Spleen (tissue), 11 donors: Measurements from ENCODE around the gene TBC1D10B. TPM values are rescaled to one million over a fixed set of nuclear protein-coding genes. Genes with fewer than 3 reads are reported as not detected.
"Not testable (repeated sequence)": the region's sequence is repeated elsewhere in the genome, so short reads cannot be mapped to it uniquely, and the experiment has no call there.

Experiments used
- DNase-seq: peaks from one replicate; pipeline ENCODE4 v3.0.0-alpha.2; 2020
- H3K27ac ChIP-seq, 8 donors: fragments of 200-600 bp; sonication (generic) in 7 of 8; 1 replicate in 4 of 8; 2 replicates in 4 of 8; pipeline versions ENCODE4 v1.5.0 to v1.8.0; 2016 to 2021; ENCODE audit warnings: inconsistent platforms in 4 of 8, mild to moderate bottlenecking in 4 of 8, moderate library complexity in 1 of 8
- H3K27me3 ChIP-seq, 7 donors: fragments of 200-600 bp; sonication (generic) in 6 of 7; replicated peaks in 1 of 7; 1 replicate in 4 of 7; 2 replicates in 3 of 7; pipeline versions ENCODE4 v1.5.0 to v1.8.0; 2016 to 2021; ENCODE audit warnings: inconsistent platforms in 3 of 7, mild to moderate bottlenecking in 1 of 7
- H3K36me3 ChIP-seq, 6 donors: fragments of 200-600 bp; sonication (generic) in 5 of 6; 1 replicate in 4 of 6; 2 replicates in 2 of 6; pipeline versions ENCODE4 v1.5.0 to v1.8.0; 2016 to 2021; ENCODE audit warnings: inconsistent platforms in 2 of 6
- H3K4me1 ChIP-seq, 6 donors: fragments of 200-600 bp; sonication (generic) in 5 of 6; 1 replicate in 3 of 6; 2 replicates in 3 of 6; pipeline versions ENCODE4 v1.5.0 to v1.8.0; 2016 to 2021; ENCODE audit warnings: inconsistent platforms in 3 of 6
- H3K4me3 ChIP-seq, 8 donors: fragments of 200-600 bp; sonication (generic) in 7 of 8; 1 replicate in 4 of 8; 2 replicates in 4 of 8; pipeline versions ENCODE4 v1.5.0 to v1.8.0; 2016 to 2021; ENCODE audit warnings: inconsistent platforms in 4 of 8, mild to moderate bottlenecking in 4 of 8, moderate library complexity in 2 of 8
- H3K9me3 ChIP-seq, 8 donors: fragments of 200-600 bp; sonication (generic) in 7 of 8; 1 replicate in 4 of 8; 2 replicates in 4 of 8; pipeline versions ENCODE4 v1.5.0 to v1.8.0; 2016 to 2021; ENCODE audit warnings: inconsistent platforms in 4 of 8
- CTCF ChIP-seq, 11 experiments: fragments of 200-600 bp in 7 of 11; fragments of 450-650 bp in 4 of 11; sonication (generic) in 4 of 11; IDR thresholded peaks in 8 of 11; conservative IDR thresholded peaks in 3 of 11; 1 replicate in 7 of 11; 2 replicates in 4 of 11; pipeline versions ENCODE4 v1.4.0 to v1.8.0; 2016 to 2021; ENCODE audit warnings: antibody characterized with exemption in 11 of 11, inconsistent platforms in 4 of 11, mild to moderate bottlenecking in 1 of 11
- POLR2A ChIP-seq, 3 donors: fragments of 450-650 bp; IDR thresholded peaks; one replicate each; pipeline ENCODE4 v1.5.1; 2017; ENCODE audit warnings: antibody characterized with exemption in 3 of 3, mild to moderate bottlenecking in 1 of 3
- POLR2AphosphoS5 ChIP-seq, 3 donors: sonication (generic); formaldehyde crosslinking; IDR thresholded peaks; one replicate each; pipeline ENCODE4 v1.5.1; 2017; ENCODE audit warnings: antibody characterized with exemption in 3 of 3
- WGBS, 5 donors: extraction: QIAGEN DNeasy Blood & Tissue Kit in 3 of 5; methylation state at CpG; one replicate each; pipeline versions ENCODE4 v1.1.5 to v1.1.7; 2013 to 2018; 5-methylcytosine and 5-hydroxymethylcytosine counted together
- intact Hi-C: fragments of 100-400 bp; cut with DNase I; formaldehyde crosslinking; loops from one replicate; pipeline ENCODE4 v1.15.0; 2023; ENCODE audit warnings: low total_unique reads
- polyA plus RNA-seq, 3 donors: library from polyadenylated mRNA; stranded (reverse); fragments of 200-250 nt; gene quantifications; one replicate each; pipeline ENCODE4 v1.2.1, GENCODE V29; 2013
- total RNA-seq, 7 donors: library from RNA; depleted of rRNA in 3 of 7; stranded (reverse); fragments of >200 nt in 3 of 7; fragmentation: NEBNext Ultra II Directional in 4 of 7; extraction: Animal tissue kit (Norgen Biotek cat#: 25700) in 4 of 7; gene quantifications; one replicate each; pipeline versions ENCODE4 v1.1.0 to v1.2.1, GENCODE V29; 2016 to 2021
- donor health status: healthy with polysubstance abuse.
- donor health status: DM: no; HTN: no; CAD: no; lungs with moderate emphysema.
- donor health status: DM: no; HTN: no; CAD: no.
- donor health status: Bipolar disorder and iron deficiency.
- donor health status: healthy.
- donor health status: DM: no; HTN: no; CAD: no.
- donor health status: DM: yes; HTN: yes; CAD: no.

The TBC1D10B gene
- total and polyA plus RNA-seq, 10 donors: 17.3 to 50.4 (median 40.3) TPM

- DNase-seq: no peak
Observed at GRCh38 chr16:30342751-30343490, 27.4 kb downstream of the TBC1D10B start.

GRCh38 chr16:30341971-30342370 is 28.3 kb downstream of the TBC1D10B start:
- H3K36me3 ChIP-seq, intact Hi-C loops, H3K27me3 ChIP-seq, DNase-seq, H3K4me3 ChIP-seq, H3K27ac ChIP-seq, H3K9me3 ChIP-seq: not testable (repeated sequence)
- WGBS, 5 donors: 90 to 93% (median 91%) methylated on average over 8 of the region's 8 CpGs
- peaks cover 0 to 12% (median 7%) of the 10 kb centered on the region in 6 donors for H3K4me1 ChIP-seq

More at GRCh38 chr16:30342751-30343490, 27.4 kb downstream of the TBC1D10B start:
- Histone ChIP-seq H3K4me1 (peaks cover 0 to 3% (median 0%) of the 10 kb centered on the region in 6 donors), H3K4me3 (no peak overlapping the region), H3K9me3 (no peaks in the 10 kb centered on the region), H3K36me3 (peaks cover 0 to 8% (median 0%) of the 10 kb centered on the region in 6 donors), H3K27ac (no peak overlapping the region), H3K27me3 (no peaks in the 10 kb centered on the region)
- 90 to 92% (median 91%) methylated on average over 24 to 32 of the region's 32 CpGs for WGBS, 5 donors
- TF ChIP-seq POLR2AphosphoS5 (IDR thresholded peaks at IDR 0.05) (no peak), CTCF (IDR thresholded peaks at IDR 0.05 in 8 of 11, conservative IDR thresholded peaks at IDR 0.05 in 3 of 11) (no peak), POLR2A (IDR thresholded peaks at IDR 0.05) (no peak)
- intact Hi-C loops: no loop called here

- WGBS, 5 donors: 67 to 79% (median 76%) methylated on average over 13 of the region's 13 CpGs
- Histone ChIP-seq H3K27ac (no peak overlapping the region), H3K4me1 (peaks cover 0 to 25% (median 17%) of the 10 kb centered on the region in 6 donors), H3K9me3 (no peaks in the 10 kb centered on the region), H3K27me3 (no peaks in the 10 kb centered on the region), H3K4me3 (no peak overlapping the region), H3K36me3 (no peaks in the 10 kb centered on the region)
- intact Hi-C loops: no loop called here
- no peak for TF ChIP-seq CTCF (IDR thresholded peaks at IDR 0.05 in 8 of 11, conservative IDR thresholded peaks at IDR 0.05 in 3 of 11)
- no peak for TF ChIP-seq POLR2AphosphoS5 (IDR thresholded peaks at IDR 0.05)
- TF ChIP-seq POLR2A (IDR thresholded peaks at IDR 0.05): no peak
- DNase-seq: no peak
Observed at GRCh38 chr16:30340621-30341020, 29.7 kb downstream of the TBC1D10B start.

- H3K27me3 ChIP-seq, H3K9me3 ChIP-seq, H3K4me3 ChIP-seq, H3K27ac ChIP-seq, intact Hi-C loops, H3K36me3 ChIP-seq, DNase-seq: not testable (repeated sequence)
- peaks cover 0 to 28% (median 19%) of the 10 kb centered on the region in 6 donors for H3K4me1 ChIP-seq
- 96 to 99% (median 97%) methylated on average over 3 to 5 of the region's 5 CpGs for WGBS, 5 donors
Observed at GRCh38 chr16:30338715-30339114, 31.6 kb downstream of the TBC1D10B start.

GRCh38 chr16:30337964-30338357 is 32.3 kb downstream of the TBC1D10B start:
- H3K27ac ChIP-seq: not testable (repeated sequence)

More at GRCh38 chr16:30337964-30338357, 32.3 kb downstream of the TBC1D10B start:
- H3K4me3 ChIP-seq, H3K27me3 ChIP-seq, intact Hi-C loops, H3K36me3 ChIP-seq, DNase-seq, H3K9me3 ChIP-seq: not testable (repeated sequence)
- 92 to 96% (median 94%) methylated on average over 9 to 10 of the region's 10 CpGs for WGBS, 5 donors
- peaks cover 0 to 34% (median 19%) of the 10 kb centered on the region in 6 donors for H3K4me1 ChIP-seq
